Stimulated activated CD4-positive, alpha-beta T cell treated with anti-CD3 and anti-CD28 coated beads, Interleukin-15, amount 100 ng/mL, for 48 hours (primary cell): Measurements from ENCODE around the gene GLCE.

ENCODE experiments used
- DNase-seq, 2 donors: peaks; one replicate each; pipeline ENCODE4 v3.0.0-alpha.2; 2020; ENCODE audit warnings: low read depth in 2 of 2

The GLCE gene

GRCh38 chr15:69160141-69160993, at the start of gene GLCE:
GLCE (plus strand) TSS chr15:69160635; CDS start chr15:69255807, 95,172 bp downstream.
- peak; percentile 82 to 91 for DNase-seq

GRCh38 chr15:69114331-69114928, 46.0 kb upstream of the GLCE start:
- no peak for DNase-seq

- DNase-seq: no peak
Measured at GRCh38 chr15:69115031-69115430, 45.4 kb upstream of the GLCE start.

GRCh38 chr15:69116391-69116790, 44.0 kb upstream of the GLCE start:
- DNase-seq: no peak

- DNase-seq: no peak
Measured at GRCh38 chr15:69117431-69117871, 43.0 kb upstream of the GLCE start.

GRCh38 chr15:69118089-69118488, 42.3 kb upstream of the GLCE start:
- DNase-seq: no peak

- no peak for DNase-seq
Measured at GRCh38 chr15:69119001-69119400, 41.4 kb upstream of the GLCE start.

GRCh38 chr15:69119683-69120395, 40.6 kb upstream of the GLCE start:
- no peak for DNase-seq

- no peak for DNase-seq
Measured at GRCh38 chr15:69120732-69121131, 39.7 kb upstream of the GLCE start.

- DNase-seq: no peak
Measured at GRCh38 chr15:69121198-69121828, 39.1 kb upstream of the GLCE start.

- DNase-seq: no peak
Measured at GRCh38 chr15:69125236-69125635, 35.2 kb upstream of the GLCE start.

GRCh38 chr15:69126054-69126469, 34.4 kb upstream of the GLCE start:
- no peak for DNase-seq

GRCh38 chr15:69127306-69127705, 33.1 kb upstream of the GLCE start:
- DNase-seq: no peak

GRCh38 chr15:69128667-69129311, 31.6 kb upstream of the GLCE start:
- DNase-seq: no peak

GRCh38 chr15:69131362-69132220, 28.8 kb upstream of the GLCE start:
- no peak for DNase-seq

GRCh38 chr15:69132430-69132829, 28.0 kb upstream of the GLCE start:
- no peak for DNase-seq

- no peak for DNase-seq
Measured at GRCh38 chr15:69132977-69133861, 27.2 kb upstream of the GLCE start.

GRCh38 chr15:69133862-69134519, 26.4 kb upstream of the GLCE start:
- no peak for DNase-seq

GRCh38 chr15:69134791-69135190, 25.6 kb upstream of the GLCE start:
- DNase-seq: no peak
